AG09319 (cell line): ENCODE measurements around the gene ZSCAN10.
"Not testable (repeated sequence)": the region's sequence is repeated elsewhere in the genome, so short reads cannot be mapped to it uniquely, and the experiment has no call there.

Experiments used
- DNase-seq: peaks from one replicate; pipeline ENCODE4 v3.0.0-alpha.2; 2010; ENCODE audit warnings: low read depth; ENCODE audit errors: extremely low read depth
- TF ChIP-seq, protein P1 (sequence below): IDR thresholded peaks from 2 replicates; pipeline ENCODE4 v1.5.1; 2011; ENCODE audit warnings: low read depth, mild to moderate bottlenecking, inconsistent platforms, low read length, moderate library complexity

The ZSCAN10 gene

DNA sequence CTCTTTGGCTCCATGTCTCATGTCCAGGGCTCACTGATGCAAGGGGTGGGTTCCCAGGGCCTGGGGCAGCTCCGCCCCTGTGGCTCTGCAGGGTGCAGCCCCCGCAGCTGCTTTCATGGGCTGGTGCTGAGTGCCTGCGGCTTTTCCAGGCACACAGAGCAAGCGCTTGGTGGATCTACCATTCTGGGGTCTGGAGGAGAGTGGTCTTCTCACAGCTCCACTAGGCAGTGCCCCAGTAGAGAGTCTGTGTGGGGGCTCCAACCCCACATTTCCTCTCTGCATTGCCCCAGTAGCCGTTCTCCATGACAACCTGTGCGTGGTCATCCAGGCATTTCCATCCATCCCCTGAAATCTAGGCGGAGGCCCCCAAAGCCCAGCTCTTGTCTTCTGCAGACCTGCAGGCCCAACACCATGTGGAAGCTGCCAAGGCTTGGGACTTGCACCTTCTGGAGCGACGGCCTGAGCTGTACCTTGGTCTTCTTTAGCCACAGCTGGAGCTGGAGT lies 28.4 kb downstream of the ZSCAN10 start:
- DNase-seq = no peak
- TF ChIP-seq, protein P1, sequence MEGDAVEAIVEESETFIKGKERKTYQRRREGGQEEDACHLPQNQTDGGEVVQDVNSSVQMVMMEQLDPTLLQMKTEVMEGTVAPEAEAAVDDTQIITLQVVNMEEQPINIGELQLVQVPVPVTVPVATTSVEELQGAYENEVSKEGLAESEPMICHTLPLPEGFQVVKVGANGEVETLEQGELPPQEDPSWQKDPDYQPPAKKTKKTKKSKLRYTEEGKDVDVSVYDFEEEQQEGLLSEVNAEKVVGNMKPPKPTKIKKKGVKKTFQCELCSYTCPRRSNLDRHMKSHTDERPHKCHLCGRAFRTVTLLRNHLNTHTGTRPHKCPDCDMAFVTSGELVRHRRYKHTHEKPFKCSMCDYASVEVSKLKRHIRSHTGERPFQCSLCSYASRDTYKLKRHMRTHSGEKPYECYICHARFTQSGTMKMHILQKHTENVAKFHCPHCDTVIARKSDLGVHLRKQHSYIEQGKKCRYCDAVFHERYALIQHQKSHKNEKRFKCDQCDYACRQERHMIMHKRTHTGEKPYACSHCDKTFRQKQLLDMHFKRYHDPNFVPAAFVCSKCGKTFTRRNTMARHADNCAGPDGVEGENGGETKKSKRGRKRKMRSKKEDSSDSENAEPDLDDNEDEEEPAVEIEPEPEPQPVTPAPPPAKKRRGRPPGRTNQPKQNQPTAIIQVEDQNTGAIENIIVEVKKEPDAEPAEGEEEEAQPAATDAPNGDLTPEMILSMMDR = no peak

DNA sequence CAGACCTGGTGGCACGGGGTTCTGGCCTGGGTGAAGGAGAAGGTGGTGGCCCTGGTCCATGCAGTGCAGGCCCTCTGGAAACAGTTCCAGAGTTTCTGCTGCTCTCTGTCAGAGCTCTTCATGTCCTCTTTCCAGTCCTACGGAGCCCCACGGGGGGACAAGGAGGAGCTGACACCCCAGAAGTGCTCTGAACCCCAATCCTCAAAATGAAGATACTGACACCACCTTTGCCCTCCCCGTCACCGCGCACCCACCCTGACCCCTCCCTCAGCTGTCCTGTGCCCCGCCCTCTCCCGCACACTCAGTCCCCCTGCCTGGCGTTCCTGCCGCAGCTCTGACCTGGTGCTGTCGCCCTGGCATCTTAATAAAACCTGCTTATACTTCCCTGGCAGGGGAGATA lies 29.9 kb downstream of the ZSCAN10 start:
- DNase-seq = not testable (repeated sequence)

DNA sequence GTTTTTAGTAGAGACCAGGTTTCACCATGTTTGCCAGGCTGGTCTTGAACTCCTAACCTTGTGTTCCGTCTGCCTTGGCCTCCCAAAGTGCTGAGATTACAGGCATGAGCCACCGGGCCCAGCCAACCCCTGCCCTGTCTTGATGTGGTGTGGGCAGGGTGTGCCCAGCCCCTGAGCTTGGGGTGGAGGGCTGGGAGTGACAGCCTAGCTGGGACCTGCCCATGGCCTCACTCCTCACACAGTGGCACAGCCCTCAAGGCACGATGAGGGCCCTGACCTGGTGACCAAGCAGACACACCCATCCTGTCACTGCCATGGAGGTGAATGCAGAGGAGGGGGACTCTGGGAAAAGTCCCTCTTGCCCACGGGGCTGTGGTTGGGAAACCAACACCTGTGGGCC lies 30.6 kb downstream of the ZSCAN10 start:
- no peak for DNase-seq
- TF ChIP-seq, protein P1 = no peak

DNA sequence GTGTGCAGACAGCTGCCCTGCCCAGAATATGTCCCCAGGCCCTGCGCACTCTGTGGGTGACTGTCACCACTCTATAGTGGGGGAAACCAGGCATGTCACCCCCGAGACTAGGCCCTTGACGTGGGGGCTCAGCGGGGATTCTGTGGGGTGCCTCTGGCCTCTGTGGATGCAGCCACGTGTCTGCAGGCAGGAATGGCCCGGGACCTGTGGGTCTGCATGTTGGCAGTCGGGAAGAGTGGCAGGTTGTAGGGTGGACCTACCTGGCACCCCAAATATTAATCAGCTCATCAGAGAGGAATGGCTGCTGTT lies 32.7 kb downstream of the ZSCAN10 start:
- no peak for DNase-seq
- TF ChIP-seq, protein P1 = no peak

DNA sequence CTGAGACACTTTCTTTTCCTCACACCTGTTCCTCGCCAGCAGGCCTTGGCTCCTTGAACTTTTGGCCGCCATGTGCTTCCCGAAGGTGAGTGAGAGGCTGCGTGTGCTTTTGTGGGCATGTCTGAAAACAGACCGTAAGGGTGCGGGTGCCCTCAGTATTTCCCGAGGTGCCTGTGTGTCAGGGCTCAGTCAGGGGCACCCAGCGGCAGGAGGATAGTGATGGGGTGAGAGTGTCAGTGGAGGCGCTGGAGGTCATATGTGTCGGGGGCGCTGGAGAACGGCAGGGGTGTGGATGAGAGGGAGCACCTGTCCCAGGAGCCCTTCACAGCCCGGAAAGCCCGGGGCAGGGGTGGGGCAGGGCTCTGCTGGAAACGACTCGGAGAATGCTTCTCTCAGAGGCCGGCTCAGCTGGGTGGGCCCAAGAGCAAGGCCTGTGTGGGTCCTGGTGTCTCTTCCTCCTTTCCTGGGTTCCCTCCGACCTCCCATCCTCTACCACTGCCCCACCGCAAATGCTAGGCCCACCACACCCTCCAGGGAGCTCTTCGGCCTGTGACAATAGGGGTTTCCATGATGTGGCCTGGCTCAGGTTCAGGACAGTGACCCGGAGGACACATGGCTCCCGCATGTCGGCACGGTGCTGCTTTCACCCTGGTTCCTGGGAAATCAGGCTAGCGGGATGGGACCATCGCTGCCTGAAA lies 33.2 kb downstream of the ZSCAN10 start:
- TF ChIP-seq, protein P1 = no peak
- no peak for DNase-seq

DNA sequence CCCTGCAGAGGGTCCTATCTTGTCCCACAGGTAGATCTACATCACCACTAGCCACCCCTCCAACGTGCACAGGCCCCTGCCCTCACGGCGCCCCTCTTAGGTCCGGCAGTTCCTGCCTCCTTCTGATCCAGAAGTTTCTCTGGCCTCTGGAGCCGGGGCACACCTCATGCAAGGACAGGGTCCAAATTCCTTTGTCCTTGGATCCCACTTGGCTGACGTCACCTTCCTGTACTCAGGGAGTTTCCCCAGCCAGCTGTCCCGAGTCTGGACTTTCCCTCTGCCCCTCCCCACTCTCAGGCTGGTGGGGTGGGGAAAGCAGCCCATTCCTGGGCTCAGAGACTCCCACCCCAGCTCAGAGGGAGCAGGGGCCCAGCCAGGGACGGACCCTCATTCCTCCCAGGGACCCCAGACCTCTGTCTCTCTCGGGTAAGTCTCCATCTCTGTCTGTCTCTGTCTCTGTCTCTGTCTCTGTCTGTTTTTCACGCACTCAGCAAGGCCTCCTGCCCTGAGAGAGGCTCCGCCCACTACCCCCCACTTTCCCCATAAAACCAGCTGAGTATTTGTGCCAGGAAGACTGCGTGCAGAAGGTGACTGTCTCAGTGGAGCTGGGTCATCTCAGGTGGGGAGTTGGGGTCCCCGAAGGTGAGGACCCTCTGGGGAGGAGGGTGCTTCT lies 33.9 kb downstream of the ZSCAN10 start, which contains the start of gene IL32:
Gene IL32 (plus strand): TSS at position 572 of the 673 bp plus-strand sequence. CDS start 172 bp downstream, outside the sequence.
- TF ChIP-seq, protein P1 = no peak
- DNase-seq = peak; percentile 34

DNA sequence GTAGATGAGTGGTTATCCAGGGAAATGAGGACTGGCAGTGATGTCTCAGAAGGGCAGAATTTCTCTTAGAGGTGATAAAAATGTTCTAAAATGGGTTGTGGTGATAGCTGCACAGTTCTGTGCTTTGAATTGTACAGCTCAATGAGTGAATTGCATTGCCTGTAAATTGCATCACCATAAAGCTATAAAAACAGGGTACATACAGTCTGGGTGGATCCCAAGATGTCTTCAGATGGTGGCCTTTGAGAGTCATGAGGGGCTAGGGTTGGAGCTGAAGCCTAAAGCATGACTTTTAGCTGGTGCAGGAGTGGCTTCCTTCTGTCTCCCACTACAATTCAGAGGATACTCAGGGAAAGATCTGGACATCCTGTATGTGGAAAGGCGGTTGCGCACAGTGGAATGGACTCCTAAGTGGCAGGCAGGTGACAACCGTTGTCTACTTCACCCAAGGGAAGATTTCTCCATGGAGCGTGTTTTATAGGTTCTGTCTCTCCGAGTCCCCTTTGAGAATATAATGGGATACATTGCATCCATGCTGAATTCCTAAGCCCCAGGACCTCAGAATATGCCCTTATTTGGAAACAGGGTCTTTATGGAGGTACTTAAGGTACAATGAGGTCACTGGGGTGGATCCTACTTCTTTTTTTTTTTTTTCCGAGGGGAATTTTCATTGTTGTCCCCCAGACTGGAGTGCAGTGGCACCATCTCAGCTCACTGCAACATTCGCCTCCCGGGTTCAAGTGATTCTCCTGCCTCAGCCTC lies 35.3 kb downstream of the ZSCAN10 start:
- TF ChIP-seq, protein P1 = no peak

More for the DNA sequence above, 35.3 kb downstream of the ZSCAN10 start:
- DNase-seq = no peak
